H1 (cell line): ENCODE measurements around the gene PNISR. TPM values are rescaled to one million over a fixed set of nuclear protein-coding genes. Genes with fewer than 3 reads are reported as not detected.

Source experiments
- CTCF ChIA-PET: fragments of 300-600 bp; sonication (Branson Sonifier 250); formaldehyde crosslinking; loops from one replicate; lab custom pipeline; 2021; ENCODE audit not compliant: partially characterized antibody; lab: Charles Lee
- POLR2A ChIA-PET: fragments of 300-600 bp; sonication (Branson Sonifier 250); formaldehyde crosslinking; loops from one replicate; lab custom pipeline; 2021; ENCODE audit warnings: inconsistent platforms; ENCODE audit not compliant: partially characterized antibody; lab: Charles Lee
- DNase-seq, 2 experiments: peaks; one replicate each; pipeline versions ENCODE4 v3.0.0 to v3.0.0-alpha.2; 2010 to 2022; ENCODE audit warnings: low spot score in 2 of 2, low read depth in 1 of 2, mixed read lengths in 1 of 2
- FAIRE-seq: peaks from 2 replicates; lab custom pipeline; 2011; peaks lifted over from hg19 to GRCh38; lab: Jason Lieb, UNC
- H2AFZ ChIP-seq: 2 replicates; pipeline ENCODE4 v1.8.1; 2012; ENCODE audit warnings: low read length, inconsistent platforms
- H2AK5ac ChIP-seq: 2 replicates; pipeline ENCODE4 v1.6.1; 2013; ENCODE audit warnings: low read depth, low read length
- H2BK120ac ChIP-seq: replicated peaks from 2 replicates; pipeline ENCODE3; 2013; ENCODE audit warnings: low read depth, low read length, inconsistent platforms
- H2BK12ac ChIP-seq: 2 replicates; pipeline ENCODE4 v1.6.1; 2013; ENCODE audit warnings: low read depth, low read length
- H2BK15ac ChIP-seq: 2 replicates; pipeline ENCODE4 v1.6.1; 2013; ENCODE audit warnings: low read length
- H2BK20ac ChIP-seq: 2 replicates; pipeline ENCODE4 v1.6.1; 2013; ENCODE audit warnings: low read length
- H2BK5ac ChIP-seq: 2 replicates; pipeline ENCODE4 v1.6.1; 2013; ENCODE audit warnings: low read depth, low read length
- H3K14ac ChIP-seq: 2 replicates; pipeline ENCODE4 v1.6.1; 2013; ENCODE audit warnings: inconsistent platforms; ENCODE audit not compliant: insufficient read length
- H3K18ac ChIP-seq: 2 replicates; pipeline ENCODE4 v1.6.1; 2013; ENCODE audit warnings: low read length; ENCODE audit errors: extremely low read depth
- H3K23ac ChIP-seq: 2 replicates; pipeline ENCODE4 v1.6.1; 2013; ENCODE audit warnings: inconsistent platforms; ENCODE audit not compliant: insufficient read length
- H3K23me2 ChIP-seq: 2 replicates; pipeline ENCODE4 v1.6.1; 2013; ENCODE audit warnings: low read depth, low read length
- H3K27ac ChIP-seq: 2 replicates; pipeline ENCODE4 v1.6.1; 2011; ENCODE audit warnings: low read depth, low read length, inconsistent platforms
- H3K27me3 ChIP-seq, 4 experiments: replicated peaks in 1 of 4; 1 replicate in 1 of 4; 2 replicates in 3 of 4; pipeline versions ENCODE4 v1.6.1 to v1.8.1; 2011 to 2013; ENCODE audit warnings: low read length in 3 of 4, mild to moderate bottlenecking in 3 of 4, inconsistent platforms in 2 of 4, mixed read lengths in 2 of 4, moderate library complexity in 1 of 4; ENCODE audit not compliant: control insufficient read depth in 3 of 4, insufficient read depth in 3 of 4; ENCODE audit errors: extremely low read depth in 1 of 4
- H3K36me3 ChIP-seq, 4 experiments: 2 replicates each; pipeline versions ENCODE4 v1.6.1 to v1.8.1; 2011 to 2013; ENCODE audit warnings: mild to moderate bottlenecking in 4 of 4, low read length in 3 of 4, moderate library complexity in 2 of 4, control low read depth in 1 of 4, inconsistent platforms in 1 of 4; ENCODE audit not compliant: insufficient read depth in 4 of 4, control insufficient read depth in 2 of 4
- H3K4ac ChIP-seq: replicated peaks from 2 replicates; pipeline ENCODE3; 2013; ENCODE audit warnings: low read length, low read depth, mixed read lengths, inconsistent platforms; ENCODE audit not compliant: insufficient read length
- H3K4me1 ChIP-seq, 4 experiments: replicated peaks in 1 of 4; 1 replicate in 1 of 4; 2 replicates in 3 of 4; pipeline versions ENCODE4 v1.6.1 to v1.8.1; 2011 to 2013; ENCODE audit warnings: low read length in 3 of 4, inconsistent platforms in 2 of 4, mixed read lengths in 1 of 4; ENCODE audit not compliant: insufficient read depth in 4 of 4, control insufficient read depth in 3 of 4
- H3K4me2 ChIP-seq, 2 experiments: 2 replicates each; pipeline versions ENCODE4 v1.6.1 to v1.8.1; 2011 to 2013; ENCODE audit warnings: low read depth in 2 of 2, low read length in 2 of 2, control low read depth in 1 of 2, inconsistent platforms in 1 of 2, mild to moderate bottlenecking in 1 of 2; ENCODE audit not compliant: insufficient read depth in 1 of 2
- H3K4me3 ChIP-seq, 4 experiments: fragments of 200-600, 300-600 bp in 1 of 4; sonication (generic), shearing (Covaris generic), sonication (Bioruptor Twin) in 1 of 4; 2 replicates each; pipeline versions ENCODE4 v1.5.1 to v1.8.1; 2011 to 2016; ENCODE audit warnings: low read length in 4 of 4, low read depth in 3 of 4, control low read depth in 2 of 4, inconsistent platforms in 2 of 4, mild to moderate bottlenecking in 2 of 4, mixed read lengths in 1 of 4, moderate library complexity in 1 of 4; ENCODE audit not compliant: insufficient read depth in 2 of 4; ENCODE audit errors: extremely low read depth in 1 of 4
- H3K56ac ChIP-seq: replicated peaks from 2 replicates; pipeline ENCODE3; 2013; ENCODE audit warnings: low read depth, mild to moderate bottlenecking, mixed read lengths, low read length, inconsistent platforms; ENCODE audit not compliant: insufficient read length
- H3K79me1 ChIP-seq: 2 replicates; pipeline ENCODE4 v1.6.1; 2013; ENCODE audit warnings: low read depth, low read length, control low read depth
- H3K79me2 ChIP-seq, 2 experiments: 2 replicates each; pipeline versions ENCODE4 v1.6.1 to v1.8.1; 2012 to 2013; ENCODE audit warnings: low read length in 2 of 2, mild to moderate bottlenecking in 2 of 2, inconsistent platforms in 1 of 2; ENCODE audit not compliant: insufficient read depth in 2 of 2, control insufficient read depth in 1 of 2
- H3K9ac ChIP-seq, 4 experiments: replicated peaks in 1 of 4; 1 replicate in 1 of 4; 2 replicates in 3 of 4; pipeline versions ENCODE4 v1.6.1 to v1.8.1; 2011 to 2013; ENCODE audit warnings: low read depth in 3 of 4, low read length in 3 of 4, control low read depth in 2 of 4, mild to moderate bottlenecking in 2 of 4, moderate library complexity in 2 of 4, inconsistent platforms in 1 of 4; ENCODE audit errors: extremely low read depth in 1 of 4
- H3K9me3 ChIP-seq, 2 experiments: 2 replicates each; pipeline versions ENCODE4 v1.6.1 to v1.8.1; 2012 to 2013; ENCODE audit warnings: mild to moderate bottlenecking in 2 of 2, moderate library complexity in 2 of 2, control low read depth in 1 of 2, inconsistent platforms in 1 of 2, low read depth in 1 of 2, low read length in 1 of 2, mixed read lengths in 1 of 2; ENCODE audit not compliant: insufficient read depth in 2 of 2
- H4K20me1 ChIP-seq, 2 experiments: replicated peaks in 1 of 2; 2 replicates each; pipeline versions ENCODE3 to v1.8.1; 2011 to 2013; ENCODE audit warnings: inconsistent platforms in 2 of 2, low read length in 2 of 2, mild to moderate bottlenecking in 1 of 2; ENCODE audit not compliant: insufficient read depth in 2 of 2, control insufficient read depth in 1 of 2
- H4K5ac ChIP-seq: 2 replicates; pipeline ENCODE4 v1.6.1; 2013; ENCODE audit warnings: low read length, low read depth, mixed read lengths, inconsistent platforms; ENCODE audit not compliant: insufficient read length
- H4K8ac ChIP-seq: 2 replicates; pipeline ENCODE4 v1.8.0; 2013; ENCODE audit warnings: mild to moderate bottlenecking, moderate library complexity, low read length, inconsistent platforms; ENCODE audit not compliant: insufficient read depth; ENCODE audit errors: extremely low read depth
- H4K91ac ChIP-seq: replicated peaks from 2 replicates; pipeline ENCODE3; 2013; ENCODE audit warnings: low read length, mixed read lengths, inconsistent platforms; ENCODE audit not compliant: insufficient read length
- BRCA1 ChIP-seq: IDR thresholded peaks from 2 replicates; pipeline ENCODE4 v1.6.1; 2012; ENCODE audit warnings: low read depth, low read length, improper control_type of control experiment
- CHD2 ChIP-seq: IDR thresholded peaks from 2 replicates; pipeline ENCODE4 v1.6.1; 2012; ENCODE audit warnings: low read length, improper control_type of control experiment
- EGR1 ChIP-seq: IDR thresholded peaks from 2 replicates; pipeline ENCODE4 v1.6.1; 2011; ENCODE audit warnings: low read depth, low read length, borderline replicate concordance
- EP300 ChIP-seq, 2 experiments: IDR thresholded peaks; 1 replicate in 1 of 2; 2 replicates in 1 of 2; pipeline ENCODE4 v1.6.1; 2011 to 2012; ENCODE audit warnings: low read depth in 2 of 2, low read length in 2 of 2, mild to moderate bottlenecking in 2 of 2, borderline replicate concordance in 1 of 2, inconsistent platforms in 1 of 2, moderate library complexity in 1 of 2
- FOSL1 ChIP-seq: IDR thresholded peaks from 2 replicates; pipeline ENCODE4 v1.6.1; 2011; ENCODE audit warnings: mild to moderate bottlenecking, low read depth, low read length, moderate library complexity; ENCODE audit not compliant: insufficient read depth
- HDAC6 ChIP-seq: IDR thresholded peaks from one replicate; pipeline ENCODE4 v1.7.1; 2012; ENCODE audit warnings: low read depth, mild to moderate bottlenecking, inconsistent platforms, low read length, moderate library complexity
- KDM5A ChIP-seq: fragments of 200-600 bp; IDR thresholded peaks from 2 replicates; pipeline ENCODE4 v1.7.1; 2012; ENCODE audit warnings: mild to moderate bottlenecking, low read length, inconsistent platforms, mixed read lengths
- NRF1 ChIP-seq: IDR thresholded peaks from 2 replicates; pipeline ENCODE4 v1.6.1; 2011; ENCODE audit warnings: mild to moderate bottlenecking, low read depth, low read length, improper control_type of control experiment
- POU5F1 ChIP-seq: IDR thresholded peaks from 2 replicates; pipeline ENCODE4 v1.6.1; 2011; ENCODE audit warnings: low read depth, mild to moderate bottlenecking, low read length, moderate library complexity
- RAD21 ChIP-seq, 2 experiments: IDR thresholded peaks in 1 of 2; conservative IDR thresholded peaks in 1 of 2; 2 replicates each; pipeline ENCODE4 v1.6.1; 2011; ENCODE audit warnings: low read depth in 2 of 2, low read length in 2 of 2, improper control_type of control experiment in 1 of 2, inconsistent platforms in 1 of 2, mild to moderate bottlenecking in 1 of 2, moderate library complexity in 1 of 2
- RFX5 ChIP-seq: IDR thresholded peaks from 2 replicates; pipeline ENCODE4 v1.6.1; 2011; ENCODE audit warnings: low read depth, low read length, improper control_type of control experiment, borderline replicate concordance
- RXRA ChIP-seq: IDR thresholded peaks from 2 replicates; pipeline ENCODE4 v1.6.1; 2011; ENCODE audit warnings: low read depth, mild to moderate bottlenecking, low read length, moderate library complexity; ENCODE audit not compliant: insufficient read depth
- SP2 ChIP-seq: IDR thresholded peaks from 2 replicates; pipeline ENCODE4 v1.6.1; 2012; ENCODE audit warnings: mild to moderate bottlenecking, low read length, inconsistent platforms
- SP4 ChIP-seq: IDR thresholded peaks from 2 replicates; pipeline ENCODE4 v1.6.1; 2012; ENCODE audit warnings: low read length, inconsistent platforms
- TBP ChIP-seq: IDR thresholded peaks from 2 replicates; pipeline ENCODE4 v1.6.1; 2011; ENCODE audit warnings: low read depth, low read length, improper control_type of control experiment
- WGBS, 2 experiments: shearing (Covaris generic) in 1 of 2; methylation state at CpG; one replicate each; pipeline versions ENCODE4 v1.1.6 to v1.1.7; 2013 to 2015; ENCODE audit warnings: low lambda C conversion rate in 2 of 2, mixed read lengths in 2 of 2, inconsistent platforms in 1 of 2, low coverage in 1 of 2, missing lambda C conversion rate in 1 of 2; ENCODE audit not compliant: insufficient replicate concordance in 2 of 2, insufficient coverage in 1 of 2, insufficient read length in 1 of 2; ENCODE audit errors: extremely low coverage in 1 of 2, missing lambda C conversion rate in 1 of 2; 5-methylcytosine and 5-hydroxymethylcytosine counted together
- polyA plus RNA-seq, 7 experiments: library from polyadenylated mRNA; depleted of rRNA in 3 of 7; stranded (reverse) in 5 of 7; unstranded in 2 of 7; fragments of >200 nt in 5 of 7; fragments of 200-250 nt in 2 of 7; gene quantifications; 1 replicate in 5 of 7; 2 replicates in 1 of 7; 4 replicates in 1 of 7; pipeline versions ENCODE4 v1.2.1 to v1.2.3, GENCODE V29; 2011 to 2013; ENCODE audit warnings: missing spikeins in 2 of 7, mixed read lengths in 2 of 7
- total RNA-seq: library from RNA; stranded (reverse); fragmentation: NEBNext Ultra II Directional; extraction: Animal tissue kit (Norgen Biotek cat#: 25700); gene quantifications from 2 replicates; pipeline ENCODE4 v1.2.1, GENCODE V29; 2021

Gene PNISR
- total and polyA plus RNA-seq, 2 of the 8 experiments (the other 6 are each of a cell fraction or from before 2014, with no cell fraction given), result 41.1 to 134 TPM

- DNase-seq, result no peak
- Histone ChIP-seq H3K14ac (no peak overlapping the region), H4K5ac (no peak overlapping the region), H3K36me3 (peaks cover 0 to 10% (median 0%) of the 10 kb centered on the region in 4 experiments; a peak in 1 of 8 replicates), H2BK12ac (no peak overlapping the region), H3K23ac (no peak overlapping the region), H2AK5ac (no peak overlapping the region), H2BK5ac (no peak overlapping the region), H3K79me2 (peaks cover 0 to 3% of the 10 kb centered on the region in 2 experiments; a peak in 1 of 4 replicates), H2BK20ac (no peak overlapping the region), H2AFZ (no peak overlapping the region), H3K18ac (no peak overlapping the region), H2BK120ac (no peak overlapping the region), H3K27ac (no peak overlapping the region), H3K9me3 (no peaks in the 10 kb centered on the region), H4K91ac (no peak overlapping the region), H3K4me3 (no peak overlapping the region), H3K27me3 (no peaks in the 10 kb centered on the region), H3K9ac (no peak overlapping the region), H3K79me1 (no peaks in the 10 kb centered on the region), H4K20me1 (no peaks in the 10 kb centered on the region), H2BK15ac (no peak overlapping the region), H3K23me2 (no peaks in the 10 kb centered on the region), H3K56ac (no peak overlapping the region), H3K4ac (no peak overlapping the region), H3K4me2 (no peak overlapping the region), H4K8ac (no peak overlapping the region), H3K4me1 (no peaks in the 10 kb centered on the region; a peak in 1 of 7 replicates)
- POLR2A ChIA-PET, result interaction anchor here (0.9 to 3.1 kb wide), 3 partner anchors 8 to 135 kb away, joined by 4 to 15 read pairs (median 8); partner anchors contain the start of genes CCNC and PNISR
- no peak for FAIRE-seq
- 85% methylated on average over 2 of the region's 2 CpGs; no CpG with 5 or more reads in 1 of the 2 experiments for WGBS, 2 experiments
- CTCF ChIA-PET, result interaction anchor here (0.6 to 2.8 kb wide), 5 partner anchors 15 to 89 kb away, joined by 3 to 13 read pairs (median 4); partner anchors contain the start of gene COQ3
- TF ChIP-seq BRCA1, result no peak
- no peak for TF ChIP-seq EGR1
- no peak for TF ChIP-seq FOSL1
- no peak for TF ChIP-seq CHD2
- no peak for TF ChIP-seq HDAC6
- no peak for TF ChIP-seq KDM5A
- no peak for TF ChIP-seq EP300 (IDR thresholded peaks at IDR 0.05; ENCODE audit: borderline replicate concordance in 1 of 2, low read depth in 2 of 2, low read length in 2 of 2)
- TF ChIP-seq SP2, result no peak
- TF ChIP-seq RXRA, result no peak
- TF ChIP-seq NRF1, result no peak
- TF ChIP-seq TBP, result no peak
- TF ChIP-seq SP4, result no peak
- no peak for TF ChIP-seq POU5F1
- TF ChIP-seq RFX5, result no peak
- no peak for TF ChIP-seq RAD21 (IDR thresholded peaks at IDR 0.05 in 1 of 2, conservative IDR thresholded peaks at IDR 0.05 in 1 of 2; ENCODE audit: low read depth in 2 of 2, low read length in 2 of 2)
Measured at GRCh38 chr6:99432877-99433276, 7.8 kb upstream of the PNISR start.
